ENCODE measurements around the gene GFER. TPM values are rescaled to one million over a fixed set of nuclear protein-coding genes. Genes with fewer than 3 reads are reported as not detected.
"Not testable (repeated sequence)": the region's sequence is repeated elsewhere in the genome, so short reads cannot be mapped to it uniquely, and the experiment has no call there.

GFER gene
- total RNA-seq, 1 donor, result 9.0 TPM

- H3K27me3 ChIP-seq (ENCODE audit: insufficient read depth, low read length); H3K4me3 ChIP-seq (ENCODE audit: low read length); H3K9me3 ChIP-seq (ENCODE audit: low read depth, low read length): not testable (repeated sequence)
- H3K4me1 ChIP-seq (ENCODE audit: insufficient read depth, low read length), result peaks cover 46% of the 10 kb centered on the region
Measured at GRCh38 chr16:2011726-2012125, 27.7 kb downstream of the GFER start.

GRCh38 chr16:2013527-2013926 lies 29.5 kb downstream of the GFER start:
- Histone ChIP-seq H3K4me3 (ENCODE audit: low read length) (no peak overlapping the region), H3K4me1 (ENCODE audit: insufficient read depth, low read length) (peaks cover 28% of the 10 kb centered on the region), H3K27me3 (ENCODE audit: insufficient read depth, low read length) (no peaks in the 10 kb centered on the region), H3K9me3 (ENCODE audit: low read depth, low read length) (no peaks in the 10 kb centered on the region)

GRCh38 chr16:2015117-2015946 lies 31.3 kb downstream of the GFER start:
- peaks cover 21% of the 10 kb centered on the region for H3K4me1 ChIP-seq (ENCODE audit: insufficient read depth, low read length)
- peaks cover 13% of the 10 kb centered on the region for H3K27me3 ChIP-seq (ENCODE audit: insufficient read depth, low read length)
- no peaks in the 10 kb centered on the region for H3K9me3 ChIP-seq (ENCODE audit: low read depth, low read length)
- H3K4me3 ChIP-seq (ENCODE audit: low read length), result no peak overlapping the region

- H3K9me3 ChIP-seq (ENCODE audit: low read depth, low read length), result no peaks in the 10 kb centered on the region
- no peak overlapping the region for H3K4me3 ChIP-seq (ENCODE audit: low read length)
- peaks cover 21% of the 10 kb centered on the region for H3K4me1 ChIP-seq (ENCODE audit: insufficient read depth, low read length)
- peaks cover 17% of the 10 kb centered on the region for H3K27me3 ChIP-seq (ENCODE audit: insufficient read depth, low read length)
Measured at GRCh38 chr16:2015947-2016208, 31.9 kb downstream of the GFER start.

- H3K4me1 ChIP-seq (ENCODE audit: insufficient read depth, low read length), result peaks cover 21% of the 10 kb centered on the region
- peaks cover 21% of the 10 kb centered on the region for H3K27me3 ChIP-seq (ENCODE audit: insufficient read depth, low read length)
- no peak overlapping the region for H3K4me3 ChIP-seq (ENCODE audit: low read length)
- H3K9me3 ChIP-seq (ENCODE audit: low read depth, low read length), result no peaks in the 10 kb centered on the region
Measured at GRCh38 chr16:2016407-2016922, 32.5 kb downstream of the GFER start.

GRCh38 chr16:2019518-2019920 lies 35.5 kb downstream of the GFER start, which contains the start of gene NPW:
NPW (plus strand) TSS chr16:2019785.
- Histone ChIP-seq H3K27me3 (ENCODE audit: insufficient read depth, low read length) (peaks cover 23% of the 10 kb centered on the region), H3K4me3 (ENCODE audit: low read length) (no peak within 1 kb of the TSS), H3K4me1 (ENCODE audit: insufficient read depth, low read length) (peaks cover 38% of the 10 kb centered on the region), H3K9me3 (ENCODE audit: low read depth, low read length) (no peaks in the 10 kb centered on the region)

GRCh38 chr16:2019921-2020831 lies 36.2 kb downstream of the GFER start:
- H3K27me3 ChIP-seq (ENCODE audit: insufficient read depth, low read length), result peaks cover 23% of the 10 kb centered on the region
- H3K4me3 ChIP-seq (ENCODE audit: low read length), result no peak overlapping the region
- no peaks in the 10 kb centered on the region for H3K9me3 ChIP-seq (ENCODE audit: low read depth, low read length)
- H3K4me1 ChIP-seq (ENCODE audit: insufficient read depth, low read length), result peaks cover 34% of the 10 kb centered on the region

GRCh38 chr16:2022723-2023091 lies 38.7 kb downstream of the GFER start:
- no peaks in the 10 kb centered on the region for H3K9me3 ChIP-seq (ENCODE audit: low read depth, low read length)
- peaks cover 37% of the 10 kb centered on the region for H3K27me3 ChIP-seq (ENCODE audit: insufficient read depth, low read length)
- peaks cover 38% of the 10 kb centered on the region for H3K4me1 ChIP-seq (ENCODE audit: insufficient read depth, low read length)
- H3K4me3 ChIP-seq (ENCODE audit: low read length), result no peak overlapping the region

GRCh38 chr16:2023092-2024031 lies 39.4 kb downstream of the GFER start:
- peak overlapping the region; percentile 24 for H3K4me3 ChIP-seq (ENCODE audit: low read length)
- H3K4me1 ChIP-seq (ENCODE audit: insufficient read depth, low read length), result peaks cover 38% of the 10 kb centered on the region
- H3K27me3 ChIP-seq (ENCODE audit: insufficient read depth, low read length), result peaks cover 41% of the 10 kb centered on the region
- no peaks in the 10 kb centered on the region for H3K9me3 ChIP-seq (ENCODE audit: low read depth, low read length)

- Histone ChIP-seq H3K27me3 (ENCODE audit: insufficient read depth, low read length) (peaks cover 38% of the 10 kb centered on the region), H3K4me1 (ENCODE audit: insufficient read depth, low read length) (peaks cover 38% of the 10 kb centered on the region), H3K9me3 (ENCODE audit: low read depth, low read length) (no peaks in the 10 kb centered on the region), H3K4me3 (ENCODE audit: low read length) (no peak overlapping the region)
Measured at GRCh38 chr16:2024032-2024420, 40.0 kb downstream of the GFER start.

GRCh38 chr16:2025251-2025650 lies 41.3 kb downstream of the GFER start:
- H3K4me3 ChIP-seq (ENCODE audit: low read length), result no peak overlapping the region
- H3K9me3 ChIP-seq (ENCODE audit: low read depth, low read length), result no peaks in the 10 kb centered on the region
- peaks cover 34% of the 10 kb centered on the region for H3K4me1 ChIP-seq (ENCODE audit: insufficient read depth, low read length)
- peaks cover 29% of the 10 kb centered on the region for H3K27me3 ChIP-seq (ENCODE audit: insufficient read depth, low read length)

- peaks cover 29% of the 10 kb centered on the region for H3K4me1 ChIP-seq (ENCODE audit: insufficient read depth, low read length)
- no peak overlapping the region for H3K4me3 ChIP-seq (ENCODE audit: low read length)
- peaks cover 23% of the 10 kb centered on the region for H3K27me3 ChIP-seq (ENCODE audit: insufficient read depth, low read length)
- no peaks in the 10 kb centered on the region for H3K9me3 ChIP-seq (ENCODE audit: low read depth, low read length)
Measured at GRCh38 chr16:2025878-2026460, 42.0 kb downstream of the GFER start.

- Histone ChIP-seq H3K4me1 (ENCODE audit: insufficient read depth, low read length) (peaks cover 29% of the 10 kb centered on the region), H3K4me3 (ENCODE audit: low read length) (no peak within 1 kb of the TSS), H3K9me3 (ENCODE audit: low read depth, low read length) (no peaks in the 10 kb centered on the region), H3K27me3 (ENCODE audit: insufficient read depth, low read length) (peaks cover 20% of the 10 kb centered on the region)
Measured at GRCh38 chr16:2026461-2027023, 42.5 kb downstream of the GFER start, which contains the start of gene NHERF2. NHERF2 (plus strand) TSS chr16:2026902; CDS start chr16:2027006, 104 bp downstream.

All from mononuclear cell (primary cell).